Hematopoietic multipotent progenitor cell treated with erythropoietin and hydrocortisone succinate and interleukin-3 and kit ligand, for 15 days (in vitro differentiated cells): Measurements from ENCODE around the gene NIPAL3.
"Not testable (repeated sequence)": the region's sequence is repeated elsewhere in the genome, so short reads cannot be mapped to it uniquely, and the experiment has no call there.

ENCODE experiments used
- DNase-seq: peaks from one replicate; pipeline ENCODE4 v3.0.0-alpha.2; 2015; ENCODE audit warnings: low spot score

NIPAL3 gene

GRCh38 chr1:24517898-24518297 is 102.3 kb downstream of the NIPAL3 start:
- no peak for DNase-seq

- DNase-seq, result not testable (repeated sequence)
These were observed 104.7 kb downstream of the NIPAL3 start for GRCh38 chr1:24520282-24520681.
